Smooth muscle cell (in vitro differentiated cells): ENCODE measurements around the gene BPIFB2. TPM values are rescaled to one million over a fixed set of nuclear protein-coding genes. Genes with fewer than 3 reads are reported as not detected.

Experiments used
- DNase-seq: peaks from one replicate; lab custom pipeline; 2025; ENCODE audit not compliant: unreplicated experiment; lab: John Stamatoyannopoulos, UW
- H2AFZ ChIP-seq: fragments of 200-600 bp; sonication (generic); 2 replicates; pipeline ENCODE4 v1.6.0; 2016; ENCODE audit warnings: antibody characterized with exemption, low read depth, mild to moderate bottlenecking
- H3F3A ChIP-seq: fragments of 200-600 bp; sonication (generic); 2 replicates; pipeline ENCODE4 v1.6.0; 2017; ENCODE audit warnings: antibody characterized with exemption, low read depth
- H3K27ac ChIP-seq: fragments of 200-600 bp; sonication (generic); 2 replicates; pipeline ENCODE4 v1.5.1; 2016; ENCODE audit warnings: low read depth, mild to moderate bottlenecking
- H3K27me3 ChIP-seq: fragments of 200-600 bp; sonication (generic); 2 replicates; pipeline ENCODE4 v1.6.1; 2016; ENCODE audit warnings: low read depth, mild to moderate bottlenecking
- H3K36me3 ChIP-seq: fragments of 200-600 bp; sonication (generic); 2 replicates; pipeline ENCODE4 v1.5.1; 2016; ENCODE audit warnings: low read depth
- H3K4me1 ChIP-seq: fragments of 200-600 bp; sonication (generic); 2 replicates; pipeline ENCODE4 v1.5.1; 2016; ENCODE audit warnings: low read depth
- H3K4me2 ChIP-seq: fragments of 200-600 bp; sonication (generic); 2 replicates; pipeline ENCODE4 v1.6.0; 2016; ENCODE audit warnings: mild to moderate bottlenecking
- H3K4me3 ChIP-seq: fragments of 200-600 bp; sonication (generic); 2 replicates; pipeline ENCODE4 v1.5.1; 2016; ENCODE audit warnings: mild to moderate bottlenecking
- H3K79me2 ChIP-seq: fragments of 200-600 bp; sonication (generic); 2 replicates; pipeline ENCODE4 v1.6.0; 2016; ENCODE audit warnings: low read depth, mild to moderate bottlenecking
- H3K9ac ChIP-seq: fragments of 200-600 bp; sonication (generic); 2 replicates; pipeline ENCODE4 v1.6.0; 2016; ENCODE audit warnings: low read depth
- H3K9me3 ChIP-seq: fragments of 200-600 bp; sonication (generic); replicated peaks from 2 replicates; pipeline ENCODE4 v1.5.1; 2016; ENCODE audit warnings: low read depth
- H4K20me1 ChIP-seq: fragments of 200-600 bp; sonication (generic); 2 replicates; pipeline ENCODE4 v1.6.0; 2016; ENCODE audit warnings: low read depth
- WGBS: methylation state at CpG from one replicate; pipeline ENCODE4 v1.1.7; 2016; ENCODE audit warnings: low lambda C conversion rate; 5-methylcytosine and 5-hydroxymethylcytosine counted together
- polyA plus RNA-seq: library from polyadenylated mRNA; unstranded; fragments of >200 nt; fragmentation: Nextera tagmentation; extraction: Ambion mirVana; gene quantifications from 2 replicates; pipeline ENCODE4 v1.2.1, GENCODE V29; 2016
- total RNA-seq: library from RNA; depleted of rRNA; stranded (reverse); fragments of >200 nt; gene quantifications from 2 replicates; pipeline ENCODE4 v1.2.3, GENCODE V29; 2014
- TF ChIP-seq, protein P1 (sequence below): fragments of 200-600 bp; sonication (generic); IDR thresholded peaks from 2 replicates; pipeline ENCODE4 v1.5.1; 2017; ENCODE audit warnings: borderline replicate concordance, mild to moderate bottlenecking, antibody characterized with exemption; ENCODE audit not compliant: insufficient read depth, poor library complexity, severe bottlenecking

The BPIFB2 gene
- total and polyA plus RNA-seq, 2 experiments from 2014 or later = not detected

GRCh38 chr20:33020278-33021161, 13.0 kb downstream of the BPIFB2 start:
- DNase-seq = no peak
- WGBS = 93% methylated on average over 18 of the region's 18 CpGs
- H4K20me1 ChIP-seq = no peaks in the 10 kb centered on the region
- TF ChIP-seq, protein P1, sequence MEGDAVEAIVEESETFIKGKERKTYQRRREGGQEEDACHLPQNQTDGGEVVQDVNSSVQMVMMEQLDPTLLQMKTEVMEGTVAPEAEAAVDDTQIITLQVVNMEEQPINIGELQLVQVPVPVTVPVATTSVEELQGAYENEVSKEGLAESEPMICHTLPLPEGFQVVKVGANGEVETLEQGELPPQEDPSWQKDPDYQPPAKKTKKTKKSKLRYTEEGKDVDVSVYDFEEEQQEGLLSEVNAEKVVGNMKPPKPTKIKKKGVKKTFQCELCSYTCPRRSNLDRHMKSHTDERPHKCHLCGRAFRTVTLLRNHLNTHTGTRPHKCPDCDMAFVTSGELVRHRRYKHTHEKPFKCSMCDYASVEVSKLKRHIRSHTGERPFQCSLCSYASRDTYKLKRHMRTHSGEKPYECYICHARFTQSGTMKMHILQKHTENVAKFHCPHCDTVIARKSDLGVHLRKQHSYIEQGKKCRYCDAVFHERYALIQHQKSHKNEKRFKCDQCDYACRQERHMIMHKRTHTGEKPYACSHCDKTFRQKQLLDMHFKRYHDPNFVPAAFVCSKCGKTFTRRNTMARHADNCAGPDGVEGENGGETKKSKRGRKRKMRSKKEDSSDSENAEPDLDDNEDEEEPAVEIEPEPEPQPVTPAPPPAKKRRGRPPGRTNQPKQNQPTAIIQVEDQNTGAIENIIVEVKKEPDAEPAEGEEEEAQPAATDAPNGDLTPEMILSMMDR = no peak
- H3K9me3 ChIP-seq = no peaks in the 10 kb centered on the region
- H3K4me3 ChIP-seq = no peak overlapping the region
- H3K36me3 ChIP-seq = no peaks in the 10 kb centered on the region
- H3F3A ChIP-seq = no peaks in the 10 kb centered on the region
- H3K27ac ChIP-seq = no peak overlapping the region
- H3K4me2 ChIP-seq = no peak overlapping the region
- H3K4me1 ChIP-seq = no peaks in the 10 kb centered on the region
- H3K79me2 ChIP-seq = no peaks in the 10 kb centered on the region
- no peak overlapping the region for H2AFZ ChIP-seq
- peaks cover 19% of the 10 kb centered on the region for H3K27me3 ChIP-seq
- no peak overlapping the region for H3K9ac ChIP-seq

DNA sequence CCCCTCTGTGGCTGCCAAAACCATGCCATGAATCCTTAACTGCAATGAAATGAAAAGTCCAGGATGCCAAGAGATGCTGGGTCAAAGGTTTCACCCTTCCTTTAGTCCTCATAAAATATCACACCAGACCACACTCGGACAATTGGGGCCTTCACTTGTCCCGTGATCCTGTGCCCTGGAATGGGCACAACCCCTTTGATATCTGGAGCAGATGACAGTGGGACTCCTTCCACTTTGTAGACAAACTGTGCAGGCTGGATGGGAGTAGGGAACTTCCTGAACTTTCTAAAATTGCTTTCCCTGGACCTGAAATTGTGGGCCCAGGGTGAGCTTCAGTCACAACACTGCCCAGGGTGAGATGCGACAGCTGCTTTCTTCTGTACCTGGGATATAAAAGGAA, 14.4 kb downstream of the BPIFB2 start:
- Histone ChIP-seq H3K4me1 (no peaks in the 10 kb centered on the region), H3K27me3 (peaks cover 25% of the 10 kb centered on the region), H3K9me3 (no peaks in the 10 kb centered on the region), H2AFZ (no peak overlapping the region), H3K79me2 (no peaks in the 10 kb centered on the region), H3K4me2 (no peak overlapping the region), H4K20me1 (no peaks in the 10 kb centered on the region), H3K9ac (no peak overlapping the region), H3K27ac (no peak overlapping the region), H3K4me3 (no peak overlapping the region), H3K36me3 (no peaks in the 10 kb centered on the region), H3F3A (no peaks in the 10 kb centered on the region)
- TF ChIP-seq, protein P1 = no peak
- DNase-seq = no peak
- WGBS = 89% methylated on average over 3 of the region's 3 CpGs

DNA sequence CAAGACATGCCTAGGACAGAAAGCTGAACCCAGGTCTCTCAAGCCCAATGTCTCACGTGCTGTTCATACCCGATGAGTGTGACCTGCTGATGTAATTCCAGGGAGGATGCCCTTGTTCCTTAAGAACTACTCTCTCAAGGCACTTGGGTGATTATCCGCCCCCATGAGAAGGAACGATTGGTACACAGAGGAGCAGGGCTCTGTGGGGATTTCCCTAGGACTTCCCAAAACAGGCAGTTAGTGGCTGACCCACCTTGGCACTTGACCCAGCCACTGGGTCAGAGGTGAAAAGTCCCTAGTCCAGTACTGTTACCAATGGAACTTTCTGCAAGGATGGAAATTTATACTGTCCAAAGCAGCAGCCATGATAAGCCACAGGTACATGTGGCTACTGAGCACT, 14.8 kb downstream of the BPIFB2 start:
- H3K36me3 ChIP-seq = no peaks in the 10 kb centered on the region
- no peak for DNase-seq
- no peak overlapping the region for H3K27ac ChIP-seq
- H3K27me3 ChIP-seq = peaks cover 25% of the 10 kb centered on the region
- no peaks in the 10 kb centered on the region for H3K9me3 ChIP-seq
- H3K4me3 ChIP-seq = no peak overlapping the region
- H4K20me1 ChIP-seq = no peaks in the 10 kb centered on the region
- TF ChIP-seq, protein P1 = no peak
- H3K9ac ChIP-seq = no peak overlapping the region
- H3F3A ChIP-seq = no peaks in the 10 kb centered on the region
- no peak overlapping the region for H2AFZ ChIP-seq
- H3K79me2 ChIP-seq = no peaks in the 10 kb centered on the region
- H3K4me2 ChIP-seq = no peak overlapping the region
- H3K4me1 ChIP-seq = no peaks in the 10 kb centered on the region
- WGBS = 87% methylated on average over 4 of the region's 4 CpGs
